BJ (cell line): ENCODE measurements around the gene DGKZ. TPM values are rescaled to one million over a fixed set of nuclear protein-coding genes. Genes with fewer than 3 reads are reported as not detected.
A peak's percentile ranks its signal among the peaks of the same experiment; 100 is the strongest.

Experiments used
- CTCF ChIA-PET: fragments of 350-600 bp; formaldehyde crosslinking; extraction: SDS; loops from one replicate; lab custom pipeline; 2021; ENCODE audit warnings: antibody characterized with exemption, inconsistent platforms; lab: Yijun Ruan, JAX
- POLR2A ChIA-PET: fragments of 300-600 bp; sonication (Branson Sonifier 250); formaldehyde crosslinking; extraction: SDS; loops from one replicate; lab custom pipeline; 2021; ENCODE audit warnings: antibody characterized with exemption; lab: Charles Lee
- DNase-seq: peaks from one replicate; pipeline ENCODE4 v3.0.0-alpha.2; 2011; ENCODE audit warnings: low read depth
- H3K27me3 ChIP-seq: 2 replicates; pipeline ENCODE4 v1.6.0; 2011; ENCODE audit warnings: low read length; ENCODE audit not compliant: control insufficient read depth, insufficient read depth
- H3K36me3 ChIP-seq: 2 replicates; pipeline ENCODE4 v1.5.1; 2011; ENCODE audit warnings: low read length; ENCODE audit not compliant: control insufficient read depth, insufficient read depth
- H3K4me3 ChIP-seq: 2 replicates; pipeline ENCODE4 v1.5.1; 2011; ENCODE audit warnings: low read depth, mild to moderate bottlenecking, control low read depth, low read length
- polyA plus RNA-seq: library from polyadenylated mRNA; depleted of rRNA; stranded (reverse); fragments of >200 nt; gene quantifications from 2 replicates; pipeline ENCODE4 v1.2.3, GENCODE V29; 2011
- TF ChIP-seq, protein P1 (sequence below): IDR thresholded peaks from 2 replicates; pipeline ENCODE4 v1.5.1; 2011; ENCODE audit warnings: low read depth, mild to moderate bottlenecking, control low read depth, inconsistent platforms, low read length, moderate library complexity; ENCODE audit not compliant: insufficient read depth

Gene DGKZ
- polyA plus RNA-seq, 1 experiment: 31.7 TPM

DNA sequence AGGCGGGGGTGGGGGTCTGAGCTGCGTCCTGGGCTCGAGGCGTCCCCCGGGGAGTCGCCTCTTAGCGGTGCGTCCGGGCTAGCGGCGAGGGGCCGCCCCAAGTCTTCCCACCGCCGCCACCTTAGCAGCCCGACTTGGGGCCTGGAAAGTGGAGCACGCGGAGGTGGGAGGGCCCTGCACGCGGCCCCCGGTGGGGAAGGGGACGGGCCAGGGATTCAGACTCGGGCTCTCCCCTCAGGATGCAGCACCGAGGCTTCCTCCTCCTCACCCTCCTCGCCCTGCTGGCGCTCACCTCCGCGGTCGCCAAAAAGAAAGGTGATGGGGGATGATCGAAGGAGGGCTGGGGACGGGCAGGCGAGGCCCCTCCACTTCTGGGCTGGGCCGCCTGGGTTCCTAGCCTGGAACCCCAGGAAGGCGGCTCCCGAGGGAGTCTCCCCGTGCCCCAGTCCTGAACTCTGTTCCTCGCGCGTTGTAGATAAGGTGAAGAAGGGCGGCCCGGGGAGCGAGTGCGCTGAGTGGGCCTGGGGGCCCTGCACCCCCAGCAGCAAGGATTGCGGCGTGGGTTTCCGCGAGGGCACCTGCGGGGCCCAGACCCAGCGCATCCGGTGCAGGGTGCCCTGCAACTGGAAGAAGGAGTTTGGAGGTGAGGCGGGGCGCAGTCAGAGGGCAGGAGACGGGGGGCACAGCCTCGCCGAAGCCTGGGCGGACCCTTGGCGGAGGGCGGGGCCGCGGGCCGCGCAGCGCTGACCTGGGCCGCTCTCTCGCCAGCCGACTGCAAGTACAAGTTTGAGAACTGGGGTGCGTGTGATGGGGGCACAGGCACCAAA is 34.8 kb downstream of the DGKZ start:
- no peak for DNase-seq
- POLR2A ChIA-PET: no interaction called here
- CTCF ChIA-PET: interaction anchor here (1.2 to 1.9 kb wide), 6 partner anchors 10 to 237 kb away, joined by 4 to 15 read pairs (median 9); partner anchors contain the start of genes CHRM4 and DGKZ

DNA sequence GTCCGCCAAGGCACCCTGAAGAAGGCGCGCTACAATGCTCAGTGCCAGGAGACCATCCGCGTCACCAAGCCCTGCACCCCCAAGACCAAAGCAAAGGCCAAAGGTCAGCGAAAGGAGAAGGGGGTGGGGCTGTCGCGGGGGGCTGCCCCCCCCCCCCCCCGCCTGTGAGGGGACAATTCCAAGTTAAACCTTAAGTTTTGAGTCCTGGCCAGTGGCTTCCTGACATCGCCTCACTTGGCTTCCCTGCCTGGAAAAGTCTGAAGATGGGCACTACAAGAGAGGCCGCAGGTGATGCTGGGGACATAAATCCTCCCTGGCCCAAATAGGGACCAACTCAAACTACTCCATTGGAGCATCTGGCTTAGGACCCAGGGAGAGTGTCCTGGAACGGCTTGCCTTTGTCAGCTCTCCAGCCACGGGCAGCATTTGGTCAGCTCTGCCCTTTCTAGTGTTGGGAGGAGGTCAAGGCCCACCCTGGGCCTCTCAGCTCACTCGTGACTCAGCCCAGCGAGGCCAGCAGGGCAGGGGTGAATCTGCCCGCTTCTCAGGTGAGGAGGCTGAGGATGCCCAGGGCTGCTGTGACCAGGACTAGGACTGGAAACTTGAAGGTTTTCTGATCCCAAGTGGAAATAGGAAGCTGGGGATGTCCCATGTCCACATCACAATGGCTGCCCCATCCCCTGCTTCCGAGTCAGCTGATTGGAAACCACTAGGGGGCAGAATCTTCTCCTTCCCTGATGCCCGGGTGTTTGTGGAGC is 35.6 kb downstream of the DGKZ start:
- TF ChIP-seq, protein P1, sequence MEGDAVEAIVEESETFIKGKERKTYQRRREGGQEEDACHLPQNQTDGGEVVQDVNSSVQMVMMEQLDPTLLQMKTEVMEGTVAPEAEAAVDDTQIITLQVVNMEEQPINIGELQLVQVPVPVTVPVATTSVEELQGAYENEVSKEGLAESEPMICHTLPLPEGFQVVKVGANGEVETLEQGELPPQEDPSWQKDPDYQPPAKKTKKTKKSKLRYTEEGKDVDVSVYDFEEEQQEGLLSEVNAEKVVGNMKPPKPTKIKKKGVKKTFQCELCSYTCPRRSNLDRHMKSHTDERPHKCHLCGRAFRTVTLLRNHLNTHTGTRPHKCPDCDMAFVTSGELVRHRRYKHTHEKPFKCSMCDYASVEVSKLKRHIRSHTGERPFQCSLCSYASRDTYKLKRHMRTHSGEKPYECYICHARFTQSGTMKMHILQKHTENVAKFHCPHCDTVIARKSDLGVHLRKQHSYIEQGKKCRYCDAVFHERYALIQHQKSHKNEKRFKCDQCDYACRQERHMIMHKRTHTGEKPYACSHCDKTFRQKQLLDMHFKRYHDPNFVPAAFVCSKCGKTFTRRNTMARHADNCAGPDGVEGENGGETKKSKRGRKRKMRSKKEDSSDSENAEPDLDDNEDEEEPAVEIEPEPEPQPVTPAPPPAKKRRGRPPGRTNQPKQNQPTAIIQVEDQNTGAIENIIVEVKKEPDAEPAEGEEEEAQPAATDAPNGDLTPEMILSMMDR: peak; percentile 61
- Histone ChIP-seq H3K36me3 (no peaks in the 10 kb centered on the region), H3K27me3 (no peaks in the 10 kb centered on the region), H3K4me3 (no peak overlapping the region)
- ChIA-PET CTCF (interaction anchor here (0.8 to 1.9 kb wide), 16 partner anchors 10 to 328 kb away, joined by 3 to 15 read pairs (median 4); partner anchors contain the start of genes CHRM4 and DGKZ), POLR2A (no interaction called here)
- no peak for DNase-seq

More for the DNA sequence above, 34.8 kb downstream of the DGKZ start:
- TF ChIP-seq, protein P1: no peak
- no peaks in the 10 kb centered on the region for H3K36me3 ChIP-seq
- H3K27me3 ChIP-seq: no peaks in the 10 kb centered on the region
- H3K4me3 ChIP-seq: peak overlapping the region; percentile 44

DNA sequence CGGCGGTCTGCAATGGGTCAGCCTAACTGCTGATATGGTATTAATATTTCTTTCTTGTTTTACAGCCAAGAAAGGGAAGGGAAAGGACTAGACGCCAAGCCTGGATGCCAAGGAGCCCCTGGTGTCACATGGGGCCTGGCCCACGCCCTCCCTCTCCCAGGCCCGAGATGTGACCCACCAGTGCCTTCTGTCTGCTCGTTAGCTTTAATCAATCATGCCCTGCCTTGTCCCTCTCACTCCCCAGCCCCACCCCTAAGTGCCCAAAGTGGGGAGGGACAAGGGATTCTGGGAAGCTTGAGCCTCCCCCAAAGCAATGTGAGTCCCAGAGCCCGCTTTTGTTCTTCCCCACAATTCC is 36.1 kb downstream of the DGKZ start:
- ChIA-PET CTCF (interaction anchor here (0.8 to 1.9 kb wide), 17 partner anchors 9 to 328 kb away, joined by 3 to 15 read pairs (median 4); partner anchors contain the start of genes CHRM4 and DGKZ), POLR2A (no interaction called here)
- no peak for DNase-seq
- Histone ChIP-seq H3K4me3 (no peak overlapping the region), H3K27me3 (peaks cover 1% of the 10 kb centered on the region; the same call in 1 of the 2 replicates), H3K36me3 (no peaks in the 10 kb centered on the region)
- TF ChIP-seq, protein P1: no peak

DNA sequence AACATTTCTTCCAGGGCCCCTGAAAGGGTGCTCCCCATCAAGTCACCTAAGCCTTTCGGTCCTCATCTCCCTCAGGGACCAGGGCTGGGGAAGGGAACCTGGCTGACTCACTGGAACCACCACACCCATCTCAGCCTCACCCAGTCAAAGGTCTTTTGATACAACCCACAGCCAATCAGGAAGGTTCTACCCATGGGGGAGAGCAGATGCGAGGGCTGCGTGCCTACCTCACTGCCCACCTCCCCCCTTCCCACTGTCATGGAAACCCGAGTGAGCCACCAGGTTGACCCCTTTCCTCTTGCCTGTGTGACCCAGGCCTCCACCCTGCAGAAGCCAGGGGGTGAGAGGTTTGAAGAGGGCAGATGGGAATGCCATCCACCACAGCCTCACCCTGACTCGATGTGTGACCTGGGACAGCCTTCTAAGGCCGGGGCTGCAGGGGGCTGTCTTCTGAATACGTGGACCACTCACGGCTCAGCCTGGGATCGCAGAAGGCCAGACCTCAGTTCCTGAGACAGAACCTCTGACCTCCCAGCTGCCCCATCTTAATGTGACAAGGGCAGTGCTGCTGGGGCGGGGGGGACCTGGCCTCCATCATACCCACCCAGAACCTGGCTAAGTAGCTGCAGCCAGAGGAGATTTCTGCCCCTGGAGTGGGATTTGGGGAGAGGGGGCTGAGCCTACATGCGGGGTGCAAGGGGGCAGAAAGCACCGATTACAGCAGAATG is 36.9 kb downstream of the DGKZ start:
- TF ChIP-seq, protein P1: no peak
- Histone ChIP-seq H3K27me3 (peaks cover 7% of the 10 kb centered on the region), H3K4me3 (no peak overlapping the region), H3K36me3 (no peaks in the 10 kb centered on the region)
- POLR2A ChIA-PET: no interaction called here
- no peak for DNase-seq
- CTCF ChIA-PET: interaction anchor here (0.8 to 1.9 kb wide), 12 partner anchors 8 to 234 kb away, joined by 3 to 15 read pairs (median 4); partner anchors contain the start of genes CHRM4 and DGKZ
